Measurements from ENCODE around the gene SEMA6D.

SEMA6D gene

DNA sequence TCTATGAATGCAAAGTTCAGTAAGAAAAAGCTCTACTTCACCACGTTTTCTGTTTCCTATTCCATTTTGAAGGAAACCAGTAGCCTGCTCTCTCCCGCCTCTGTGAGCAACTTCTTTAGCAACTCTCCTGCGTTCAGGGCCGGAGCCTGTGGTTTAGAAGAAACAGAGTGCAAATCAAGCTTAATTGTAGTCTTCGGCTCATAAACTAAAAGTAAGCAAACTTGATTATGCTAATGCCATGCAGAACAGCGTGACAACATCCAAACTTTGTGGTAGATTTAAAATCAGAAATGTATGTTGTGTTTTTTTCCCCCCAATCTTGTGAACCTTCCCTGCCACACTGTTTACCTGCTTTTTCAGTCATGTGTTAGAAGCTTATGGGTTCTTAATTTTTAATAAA lies 87.4 kb downstream of the SEMA6D start:
- no peaks in the 10 kb centered on the region for H3K27me3 ChIP-seq (ENCODE audit: insufficient read depth, insufficient read length)
- DNase-seq (ENCODE audit: low read depth, low spot score): no peak
- no peaks in the 10 kb centered on the region for H3K4me1 ChIP-seq (ENCODE audit: insufficient read depth, insufficient read length)
- TF ChIP-seq ZNF274 (IDR thresholded peaks at IDR 0.05; ENCODE audit: low read depth, low read length) (no peak), SUZ12 (IDR thresholded peaks at IDR 0.05; ENCODE audit: extremely low read depth, insufficient read depth, insufficient read length) (no peak), YY1 (IDR thresholded peaks at IDR 0.05; ENCODE audit: insufficient read depth, insufficient read length) (no peak)
- no peak overlapping the region for H3K9ac ChIP-seq (ENCODE audit: insufficient read length, low read depth)
- H3K36me3 ChIP-seq (ENCODE audit: insufficient read depth, insufficient read length, low read length): no peaks in the 10 kb centered on the region
- no peak overlapping the region for H3K4me3 ChIP-seq (ENCODE audit: insufficient read length, low read depth)
- H3K9me3 ChIP-seq (ENCODE audit: insufficient read depth, low read length): no peaks in the 10 kb centered on the region

- Histone ChIP-seq H3K4me1 (ENCODE audit: insufficient read depth, insufficient read length) (no peaks in the 10 kb centered on the region), H3K27me3 (ENCODE audit: insufficient read depth, insufficient read length) (no peaks in the 10 kb centered on the region), H3K4me3 (ENCODE audit: insufficient read length, low read depth) (no peak overlapping the region), H3K9ac (ENCODE audit: insufficient read length, low read depth) (no peak overlapping the region), H3K36me3 (ENCODE audit: insufficient read depth, insufficient read length, low read length) (no peaks in the 10 kb centered on the region), H3K9me3 (ENCODE audit: insufficient read depth, low read length) (no peaks in the 10 kb centered on the region)
- no peak for DNase-seq (ENCODE audit: low read depth, low spot score)
- TF ChIP-seq ZNF274 (IDR thresholded peaks at IDR 0.05; ENCODE audit: low read depth, low read length) (no peak), SUZ12 (IDR thresholded peaks at IDR 0.05; ENCODE audit: extremely low read depth, insufficient read depth, insufficient read length) (no peak), YY1 (IDR thresholded peaks at IDR 0.05; ENCODE audit: insufficient read depth, insufficient read length) (no peak)
These were observed 88.7 kb downstream of the SEMA6D start for GRCh38 chr15:47806008-47806407.

DNA sequence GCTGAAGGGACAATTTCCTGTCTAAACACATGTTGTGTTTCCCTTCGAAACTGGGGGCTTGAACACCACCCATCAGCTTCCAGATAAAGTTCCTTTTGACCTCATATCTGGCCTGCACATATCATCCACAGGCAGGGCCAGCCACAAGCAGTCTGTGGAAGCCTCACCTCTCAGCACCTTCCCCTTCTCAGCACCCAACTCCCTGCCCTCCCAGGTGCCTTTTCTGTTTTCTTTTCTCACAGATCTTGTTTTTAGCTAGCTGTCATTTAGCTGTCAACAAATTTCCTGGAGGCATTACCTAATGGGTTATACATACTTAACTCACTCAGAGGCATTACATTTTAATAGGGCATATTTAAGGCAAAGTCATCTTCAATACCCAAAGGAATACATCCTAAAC lies 93.9 kb downstream of the SEMA6D start:
- Histone ChIP-seq H3K9me3 (ENCODE audit: insufficient read depth, low read length) (no peaks in the 10 kb centered on the region), H3K9ac (ENCODE audit: insufficient read length, low read depth) (no peak overlapping the region), H3K4me1 (ENCODE audit: insufficient read depth, insufficient read length) (no peaks in the 10 kb centered on the region), H3K27me3 (ENCODE audit: insufficient read depth, insufficient read length) (no peaks in the 10 kb centered on the region), H3K4me3 (ENCODE audit: insufficient read length, low read depth) (no peak overlapping the region), H3K36me3 (ENCODE audit: insufficient read depth, insufficient read length, low read length) (no peaks in the 10 kb centered on the region)
- DNase-seq (ENCODE audit: low read depth, low spot score): no peak
- TF ChIP-seq SUZ12 (IDR thresholded peaks at IDR 0.05; ENCODE audit: extremely low read depth, insufficient read depth, insufficient read length) (no peak), YY1 (IDR thresholded peaks at IDR 0.05; ENCODE audit: insufficient read depth, insufficient read length) (no peak), ZNF274 (IDR thresholded peaks at IDR 0.05; ENCODE audit: low read depth, low read length) (no peak)

DNA sequence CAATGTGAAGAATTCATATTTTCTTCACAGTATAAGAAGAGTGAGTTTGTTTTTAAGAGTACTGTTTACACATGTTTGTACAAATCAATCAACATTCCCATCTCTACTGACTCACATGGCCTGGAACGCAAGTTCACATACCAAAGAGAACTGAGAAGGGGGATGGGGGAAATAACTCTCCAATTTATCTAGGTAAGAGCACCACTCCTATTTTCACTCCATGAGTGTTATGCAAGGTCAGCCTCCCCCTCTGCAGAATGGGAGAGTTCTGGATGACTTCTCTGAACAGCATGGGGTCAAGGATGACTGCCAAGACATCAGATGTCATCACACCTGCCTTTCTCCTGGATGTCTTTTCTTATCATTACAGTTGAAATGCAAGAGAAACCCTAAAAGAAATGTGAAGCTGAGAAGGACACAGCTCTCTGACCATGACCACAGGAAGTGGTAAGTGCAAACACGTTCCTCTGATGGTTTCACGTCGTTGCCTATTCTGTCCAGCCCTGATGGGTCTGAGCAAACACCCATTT lies 95.2 kb downstream of the SEMA6D start:
- Histone ChIP-seq H3K4me3 (ENCODE audit: insufficient read length, low read depth) (no peak overlapping the region), H3K9ac (ENCODE audit: insufficient read length, low read depth) (no peak overlapping the region), H3K4me1 (ENCODE audit: insufficient read depth, insufficient read length) (no peaks in the 10 kb centered on the region), H3K36me3 (ENCODE audit: insufficient read depth, insufficient read length, low read length) (no peaks in the 10 kb centered on the region), H3K27me3 (ENCODE audit: insufficient read depth, insufficient read length) (no peaks in the 10 kb centered on the region), H3K9me3 (ENCODE audit: insufficient read depth, low read length) (no peaks in the 10 kb centered on the region)
- DNase-seq (ENCODE audit: low read depth, low spot score): no peak
- TF ChIP-seq YY1 (IDR thresholded peaks at IDR 0.05; ENCODE audit: insufficient read depth, insufficient read length) (no peak), SUZ12 (IDR thresholded peaks at IDR 0.05; ENCODE audit: extremely low read depth, insufficient read depth, insufficient read length) (no peak), ZNF274 (IDR thresholded peaks at IDR 0.05; ENCODE audit: low read depth, low read length) (no peak)

- Histone ChIP-seq H3K4me3 (ENCODE audit: insufficient read length, low read depth) (no peak overlapping the region), H3K36me3 (ENCODE audit: insufficient read depth, insufficient read length, low read length) (no peaks in the 10 kb centered on the region), H3K4me1 (ENCODE audit: insufficient read depth, insufficient read length) (no peaks in the 10 kb centered on the region), H3K9ac (ENCODE audit: insufficient read length, low read depth) (no peak overlapping the region), H3K27me3 (ENCODE audit: insufficient read depth, insufficient read length) (no peaks in the 10 kb centered on the region), H3K9me3 (ENCODE audit: insufficient read depth, low read length) (no peaks in the 10 kb centered on the region)
- DNase-seq (ENCODE audit: low read depth, low spot score): no peak
- TF ChIP-seq YY1 (IDR thresholded peaks at IDR 0.05; ENCODE audit: insufficient read depth, insufficient read length) (no peak), SUZ12 (IDR thresholded peaks at IDR 0.05; ENCODE audit: extremely low read depth, insufficient read depth, insufficient read length) (no peak), ZNF274 (IDR thresholded peaks at IDR 0.05; ENCODE audit: low read depth, low read length) (no peak)
These were observed 96.6 kb downstream of the SEMA6D start for GRCh38 chr15:47813748-47814384.

DNA sequence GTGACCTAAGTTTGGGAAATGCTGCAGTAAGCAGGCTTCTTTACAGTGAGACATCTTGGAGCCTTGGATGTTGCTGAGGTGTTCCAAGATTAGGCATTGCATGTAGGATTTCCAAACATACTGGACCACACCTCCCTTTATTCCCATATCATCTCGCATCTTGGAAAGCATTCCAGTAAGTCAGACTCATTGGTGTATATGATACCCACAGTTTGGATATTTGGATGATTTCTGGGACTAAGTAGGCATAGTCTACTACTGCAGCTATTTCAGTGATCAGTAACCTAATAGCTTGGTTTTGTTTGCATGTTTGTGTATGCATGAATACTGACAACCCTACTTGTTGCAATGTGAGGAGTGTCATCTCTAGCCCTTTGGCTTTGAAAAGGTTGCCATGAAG lies 97.3 kb downstream of the SEMA6D start:
- Histone ChIP-seq H3K9ac (ENCODE audit: insufficient read length, low read depth) (no peak overlapping the region), H3K9me3 (ENCODE audit: insufficient read depth, low read length) (no peaks in the 10 kb centered on the region), H3K36me3 (ENCODE audit: insufficient read depth, insufficient read length, low read length) (no peaks in the 10 kb centered on the region), H3K4me1 (ENCODE audit: insufficient read depth, insufficient read length) (no peaks in the 10 kb centered on the region), H3K4me3 (ENCODE audit: insufficient read length, low read depth) (no peak overlapping the region), H3K27me3 (ENCODE audit: insufficient read depth, insufficient read length) (no peaks in the 10 kb centered on the region)
- TF ChIP-seq SUZ12 (IDR thresholded peaks at IDR 0.05; ENCODE audit: extremely low read depth, insufficient read depth, insufficient read length) (no peak), YY1 (IDR thresholded peaks at IDR 0.05; ENCODE audit: insufficient read depth, insufficient read length) (no peak), ZNF274 (IDR thresholded peaks at IDR 0.05; ENCODE audit: low read depth, low read length) (no peak)
- DNase-seq (ENCODE audit: low read depth, low spot score): no peak

DNA sequence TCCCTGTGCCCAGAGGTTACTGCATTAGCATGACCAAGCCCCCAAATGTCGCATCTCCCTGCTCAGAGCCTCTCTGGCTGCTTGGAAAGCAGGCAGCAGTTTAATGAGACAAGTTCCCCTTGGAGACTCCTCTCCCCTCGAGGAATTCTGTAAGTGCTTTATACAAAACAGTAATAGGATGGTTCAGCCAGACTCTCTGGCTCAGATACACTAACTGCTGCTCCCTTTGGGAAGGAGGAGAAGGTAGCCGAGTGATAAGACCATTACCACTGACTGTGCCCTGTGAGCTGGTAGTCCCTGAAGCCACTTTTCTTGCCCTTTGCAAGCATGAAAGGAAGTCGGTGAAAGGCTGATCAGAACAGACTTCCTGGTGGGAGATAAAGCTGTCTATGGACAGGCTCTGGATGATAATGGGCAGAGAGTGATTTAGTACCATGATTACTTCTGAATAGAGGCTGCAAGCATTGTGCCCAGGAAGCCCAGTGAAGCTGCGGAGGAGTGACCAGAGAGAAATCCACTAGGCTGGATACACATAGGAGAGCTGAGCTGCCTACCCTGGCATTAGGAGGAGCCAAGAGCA lies 100.8 kb downstream of the SEMA6D start:
- Histone ChIP-seq H3K9ac (ENCODE audit: insufficient read length, low read depth) (no peak overlapping the region), H3K27me3 (ENCODE audit: insufficient read depth, insufficient read length) (no peaks in the 10 kb centered on the region), H3K36me3 (ENCODE audit: insufficient read depth, insufficient read length, low read length) (no peaks in the 10 kb centered on the region), H3K9me3 (ENCODE audit: insufficient read depth, low read length) (no peaks in the 10 kb centered on the region), H3K4me3 (ENCODE audit: insufficient read length, low read depth) (no peak overlapping the region), H3K4me1 (ENCODE audit: insufficient read depth, insufficient read length) (no peaks in the 10 kb centered on the region)
- peak; percentile 13 for DNase-seq (ENCODE audit: low read depth, low spot score)
- TF ChIP-seq ZNF274 (IDR thresholded peaks at IDR 0.05; ENCODE audit: low read depth, low read length) (no peak), SUZ12 (IDR thresholded peaks at IDR 0.05; ENCODE audit: extremely low read depth, insufficient read depth, insufficient read length) (no peak), YY1 (IDR thresholded peaks at IDR 0.05; ENCODE audit: insufficient read depth, insufficient read length) (no peak)
